Karpas-422 (cell line): ENCODE results near the gene MGAT5. TPM values are rescaled to one million over a fixed set of nuclear protein-coding genes. Genes with fewer than 3 reads are reported as not detected.

Experiments used
- DNase-seq: peaks from one replicate; pipeline ENCODE4 v3.0.0-alpha.2; 2015
- H2AFZ ChIP-seq: fragments of 200-600 bp; sonication (generic); 2 replicates; pipeline ENCODE4 v1.6.1; 2014; ENCODE audit warnings: antibody characterized with exemption, low read length, mixed read lengths
- H3K27ac ChIP-seq: fragments of 200-600 bp; sonication (generic); 2 replicates; pipeline ENCODE4 v1.5.1; 2014; ENCODE audit warnings: mild to moderate bottlenecking, low read length, moderate library complexity
- H3K27me3 ChIP-seq: fragments of 200-600 bp; sonication (generic); 2 replicates; pipeline ENCODE4 v1.6.1; 2014; ENCODE audit warnings: low read length, mixed read lengths
- H3K36me3 ChIP-seq: fragments of 200-600 bp; sonication (generic); 2 replicates; pipeline ENCODE4 v1.6.1; 2014; ENCODE audit warnings: low read length, mixed read lengths; ENCODE audit not compliant: insufficient read depth
- H3K4me1 ChIP-seq: fragments of 200-600 bp; sonication (generic); 2 replicates; pipeline ENCODE4 v1.6.1; 2014; ENCODE audit warnings: mild to moderate bottlenecking, low read length, mixed read lengths
- H3K4me2 ChIP-seq: fragments of 200-600 bp; sonication (generic); 2 replicates; pipeline ENCODE4 v1.6.1; 2014; ENCODE audit warnings: low read length, low read depth, mild to moderate bottlenecking; ENCODE audit not compliant: poor library complexity, severe bottlenecking
- H3K4me3 ChIP-seq: fragments of 200-600 bp; sonication (generic); 2 replicates; pipeline ENCODE4 v1.5.1; 2014; ENCODE audit warnings: mild to moderate bottlenecking, antibody characterized with exemption, low read length, mixed read lengths
- H3K79me2 ChIP-seq: fragments of 200-600 bp; sonication (generic); 2 replicates; pipeline ENCODE4 v1.6.1; 2014; ENCODE audit warnings: mild to moderate bottlenecking, low read length, mixed read lengths
- H3K9ac ChIP-seq: fragments of 200-600 bp; sonication (generic); 2 replicates; pipeline ENCODE4 v1.6.0; 2014; ENCODE audit warnings: low read length
- H3K9me2 ChIP-seq: fragments of 200-600 bp; sonication (generic), shearing (Covaris generic); replicated peaks from 2 replicates; pipeline ENCODE4 v1.6.0; 2014; ENCODE audit warnings: mild to moderate bottlenecking, low read length, moderate library complexity; ENCODE audit not compliant: insufficient read depth
- H3K9me3 ChIP-seq: fragments of 300-700, 200-600 bp; sonication (generic); 2 replicates; pipeline ENCODE4 v1.6.1; 2014; ENCODE audit warnings: low read length, mixed read lengths
- H4K20me1 ChIP-seq: fragments of 200-600 bp; sonication (generic); 2 replicates; pipeline ENCODE4 v1.6.1; 2014; ENCODE audit warnings: mild to moderate bottlenecking, antibody characterized with exemption, low read length, low read depth; ENCODE audit not compliant: insufficient read depth
- total RNA-seq: library from RNA; depleted of rRNA; stranded (reverse); fragments of >200 nt; shearing (Covaris generic); gene quantifications from 2 replicates; pipeline ENCODE4 v1.2.3, GENCODE V29; 2014; ENCODE audit warnings: low replicate concordance

The MGAT5 gene
- total RNA-seq, 1 experiment from 2014 or later = 22.7 TPM

GRCh38 chr2:134225841-134226240, 28.0 kb upstream of the MGAT5 start:
- DNase-seq = no peak
- H3K36me3 ChIP-seq = no peaks in the 10 kb centered on the region
- no peak overlapping the region for H2AFZ ChIP-seq
- H3K4me2 ChIP-seq = no peak overlapping the region
- no peaks in the 10 kb centered on the region for H3K9me2 ChIP-seq
- no peaks in the 10 kb centered on the region for H3K79me2 ChIP-seq
- peaks cover 14% of the 10 kb centered on the region for H3K9me3 ChIP-seq
- no peaks in the 10 kb centered on the region for H3K27me3 ChIP-seq
- peaks cover 6% of the 10 kb centered on the region for H3K4me1 ChIP-seq
- H3K9ac ChIP-seq = no peak overlapping the region
- H3K27ac ChIP-seq = no peak overlapping the region
- peaks cover 17% of the 10 kb centered on the region; the same call in 1 of the 2 replicates for H4K20me1 ChIP-seq
- H3K4me3 ChIP-seq = no peak overlapping the region

GRCh38 chr2:134226601-134227000, 27.3 kb upstream of the MGAT5 start:
- H3K79me2 ChIP-seq = no peaks in the 10 kb centered on the region

GRCh38 chr2:134227666-134228065, 26.2 kb upstream of the MGAT5 start:
- H2AFZ ChIP-seq = no peak overlapping the region
- no peaks in the 10 kb centered on the region for H3K36me3 ChIP-seq
- no peaks in the 10 kb centered on the region for H3K27me3 ChIP-seq
- peaks cover 10% of the 10 kb centered on the region; the same call in 1 of the 2 replicates for H4K20me1 ChIP-seq
- H3K9me2 ChIP-seq = no peaks in the 10 kb centered on the region
- no peak for DNase-seq
- H3K79me2 ChIP-seq = no peaks in the 10 kb centered on the region
- no peak overlapping the region for H3K9ac ChIP-seq
- H3K27ac ChIP-seq = no peak overlapping the region
- H3K4me2 ChIP-seq = no peak overlapping the region
- no peak overlapping the region for H3K4me3 ChIP-seq
- peaks cover 14% of the 10 kb centered on the region for H3K9me3 ChIP-seq
- peaks cover 13% of the 10 kb centered on the region for H3K4me1 ChIP-seq

More at GRCh38 chr2:134226601-134227000, 27.3 kb upstream of the MGAT5 start:
- H3K4me1 ChIP-seq = peaks cover 6% of the 10 kb centered on the region
- peaks cover 14% of the 10 kb centered on the region for H3K9me3 ChIP-seq
- H3K27me3 ChIP-seq = no peaks in the 10 kb centered on the region
- H3K36me3 ChIP-seq = no peaks in the 10 kb centered on the region
- no peak overlapping the region for H3K9ac ChIP-seq
- no peak overlapping the region for H3K4me2 ChIP-seq
- no peak overlapping the region for H2AFZ ChIP-seq
- no peak for DNase-seq
- no peak overlapping the region for H3K27ac ChIP-seq
- no peaks in the 10 kb centered on the region for H3K9me2 ChIP-seq
- H3K4me3 ChIP-seq = no peak overlapping the region
- peaks cover 13% of the 10 kb centered on the region; the same call in 1 of the 2 replicates for H4K20me1 ChIP-seq

- no peaks in the 10 kb centered on the region for H3K36me3 ChIP-seq
- H3K9ac ChIP-seq = no peak overlapping the region
- peaks cover 10% of the 10 kb centered on the region; the same call in 1 of the 2 replicates for H4K20me1 ChIP-seq
- no peak overlapping the region for H3K4me2 ChIP-seq
- no peaks in the 10 kb centered on the region for H3K9me2 ChIP-seq
- H3K27ac ChIP-seq = no peak overlapping the region
- H3K79me2 ChIP-seq = no peaks in the 10 kb centered on the region
- H3K4me3 ChIP-seq = no peak overlapping the region
- peak; percentile 60 for DNase-seq
- H2AFZ ChIP-seq = no peak overlapping the region
- no peaks in the 10 kb centered on the region for H3K27me3 ChIP-seq
- H3K9me3 ChIP-seq = peaks cover 14% of the 10 kb centered on the region
- peaks cover 22% of the 10 kb centered on the region for H3K4me1 ChIP-seq
Measured at GRCh38 chr2:134228493-134228903, 25.4 kb upstream of the MGAT5 start.

GRCh38 chr2:134229540-134229939, 24.3 kb upstream of the MGAT5 start:
- DNase-seq = no peak
- no peaks in the 10 kb centered on the region for H3K27me3 ChIP-seq
- no peak overlapping the region for H3K4me3 ChIP-seq
- H2AFZ ChIP-seq = no peak overlapping the region
- no peak overlapping the region for H3K9ac ChIP-seq
- H3K9me2 ChIP-seq = no peaks in the 10 kb centered on the region
- H4K20me1 ChIP-seq = peaks cover 5% of the 10 kb centered on the region; the same call in 1 of the 2 replicates
- H3K36me3 ChIP-seq = no peaks in the 10 kb centered on the region
- H3K9me3 ChIP-seq = peaks cover 14% of the 10 kb centered on the region
- peaks cover 22% of the 10 kb centered on the region for H3K4me1 ChIP-seq
- H3K4me2 ChIP-seq = no peak overlapping the region
- no peak overlapping the region for H3K27ac ChIP-seq
- no peaks in the 10 kb centered on the region for H3K79me2 ChIP-seq

GRCh38 chr2:134230885-134231284, 23.0 kb upstream of the MGAT5 start:
- H4K20me1 ChIP-seq = peaks cover 8% of the 10 kb centered on the region; the same call in 1 of the 2 replicates
- no peaks in the 10 kb centered on the region for H3K36me3 ChIP-seq
- no peak overlapping the region for H3K4me3 ChIP-seq
- no peak overlapping the region for H3K4me2 ChIP-seq
- no peak overlapping the region for H2AFZ ChIP-seq
- DNase-seq = no peak
- no peak overlapping the region for H3K9ac ChIP-seq
- no peak overlapping the region for H3K27ac ChIP-seq
- peaks cover 14% of the 10 kb centered on the region for H3K9me3 ChIP-seq
- H3K4me1 ChIP-seq = peaks cover 22% of the 10 kb centered on the region
- no peaks in the 10 kb centered on the region for H3K27me3 ChIP-seq
- H3K79me2 ChIP-seq = no peaks in the 10 kb centered on the region
- H3K9me2 ChIP-seq = no peaks in the 10 kb centered on the region

GRCh38 chr2:134231301-134231964, 22.4 kb upstream of the MGAT5 start:
- H2AFZ ChIP-seq = no peak overlapping the region
- peaks cover 8% of the 10 kb centered on the region; the same call in 1 of the 2 replicates for H4K20me1 ChIP-seq
- H3K4me2 ChIP-seq = no peak overlapping the region
- peaks cover 14% of the 10 kb centered on the region for H3K9me3 ChIP-seq
- H3K27me3 ChIP-seq = no peaks in the 10 kb centered on the region
- no peaks in the 10 kb centered on the region for H3K36me3 ChIP-seq
- H3K9me2 ChIP-seq = no peaks in the 10 kb centered on the region
- no peak overlapping the region for H3K4me3 ChIP-seq
- H3K79me2 ChIP-seq = no peaks in the 10 kb centered on the region
- H3K4me1 ChIP-seq = peaks cover 22% of the 10 kb centered on the region
- no peak overlapping the region for H3K9ac ChIP-seq
- no peak overlapping the region for H3K27ac ChIP-seq
- DNase-seq = no peak

- Histone ChIP-seq H3K9ac (no peak overlapping the region), H3K9me3 (peaks cover 14% of the 10 kb centered on the region), H3K4me3 (no peak overlapping the region), H2AFZ (no peak overlapping the region), H3K4me2 (no peak overlapping the region), H4K20me1 (peaks cover 8% of the 10 kb centered on the region; the same call in 1 of the 2 replicates), H3K79me2 (no peaks in the 10 kb centered on the region), H3K36me3 (no peaks in the 10 kb centered on the region), H3K27me3 (no peaks in the 10 kb centered on the region), H3K27ac (no peak overlapping the region), H3K4me1 (peaks cover 22% of the 10 kb centered on the region), H3K9me2 (no peaks in the 10 kb centered on the region)
- DNase-seq = no peak
Measured at GRCh38 chr2:134231965-134232340, 21.9 kb upstream of the MGAT5 start.
